Nephron (organoid): Measurements from ENCODE around the gene ELK4.

Source experiments
- H3K27ac Mint-ChIP-seq, 3 experiments: 2 replicates each; pipeline ENCODE4 v1.8.0; 2020; ENCODE audit warnings: mixed read lengths in 3 of 3, mild to moderate bottlenecking in 2 of 3, moderate library complexity in 1 of 3
- H3K27me3 Mint-ChIP-seq: 2 replicates; pipeline ENCODE4 v1.8.0; 2021; ENCODE audit warnings: low read depth, mild to moderate bottlenecking, moderate library complexity, mixed read lengths
- H3K36me3 Mint-ChIP-seq: 2 replicates; pipeline ENCODE4 v1.8.0; 2020; ENCODE audit warnings: low read depth, mixed read lengths
- H3K4me1 Mint-ChIP-seq: 2 replicates; pipeline ENCODE4 v1.8.0; 2020; ENCODE audit warnings: mixed read lengths
- H3K4me3 Mint-ChIP-seq, 3 experiments: 2 replicates each; pipeline ENCODE4 v1.8.0; 2020; ENCODE audit warnings: mild to moderate bottlenecking in 3 of 3, mixed read lengths in 3 of 3, moderate library complexity in 2 of 3
- H3K9me3 Mint-ChIP-seq: 2 replicates; pipeline ENCODE4 v1.8.0; 2020; ENCODE audit warnings: mixed read lengths
- TF ChIP-seq, protein P1 (sequence below), 3 experiments: fragments of 200-600 bp; sonication (generic); IDR thresholded peaks; one replicate each; pipeline ENCODE4 v1.5.0; 2021; ENCODE audit warnings: antibody characterized with exemption in 3 of 3; ENCODE audit not compliant: unreplicated experiment in 3 of 3

The ELK4 gene

GRCh38 chr1:205589046-205589445 is 42.8 kb downstream of the ELK4 start:
- peaks cover 8% of the 10 kb centered on the region for H3K4me1 Mint-ChIP-seq
- no peaks in the 10 kb centered on the region for H3K36me3 Mint-ChIP-seq
- peak overlapping the region in 1 of 3 experiments; percentile 12 for H3K27ac Mint-ChIP-seq
- H3K4me3 Mint-ChIP-seq = no peak overlapping the region
- H3K9me3 Mint-ChIP-seq = no peaks in the 10 kb centered on the region
- TF ChIP-seq, protein P1, sequence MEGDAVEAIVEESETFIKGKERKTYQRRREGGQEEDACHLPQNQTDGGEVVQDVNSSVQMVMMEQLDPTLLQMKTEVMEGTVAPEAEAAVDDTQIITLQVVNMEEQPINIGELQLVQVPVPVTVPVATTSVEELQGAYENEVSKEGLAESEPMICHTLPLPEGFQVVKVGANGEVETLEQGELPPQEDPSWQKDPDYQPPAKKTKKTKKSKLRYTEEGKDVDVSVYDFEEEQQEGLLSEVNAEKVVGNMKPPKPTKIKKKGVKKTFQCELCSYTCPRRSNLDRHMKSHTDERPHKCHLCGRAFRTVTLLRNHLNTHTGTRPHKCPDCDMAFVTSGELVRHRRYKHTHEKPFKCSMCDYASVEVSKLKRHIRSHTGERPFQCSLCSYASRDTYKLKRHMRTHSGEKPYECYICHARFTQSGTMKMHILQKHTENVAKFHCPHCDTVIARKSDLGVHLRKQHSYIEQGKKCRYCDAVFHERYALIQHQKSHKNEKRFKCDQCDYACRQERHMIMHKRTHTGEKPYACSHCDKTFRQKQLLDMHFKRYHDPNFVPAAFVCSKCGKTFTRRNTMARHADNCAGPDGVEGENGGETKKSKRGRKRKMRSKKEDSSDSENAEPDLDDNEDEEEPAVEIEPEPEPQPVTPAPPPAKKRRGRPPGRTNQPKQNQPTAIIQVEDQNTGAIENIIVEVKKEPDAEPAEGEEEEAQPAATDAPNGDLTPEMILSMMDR (IDR thresholded peaks at IDR 0.05; ENCODE audit: unreplicated experiment in 3 of 3) = no peak
- H3K27me3 Mint-ChIP-seq = peaks cover under 1% of the 10 kb centered on the region

DNA sequence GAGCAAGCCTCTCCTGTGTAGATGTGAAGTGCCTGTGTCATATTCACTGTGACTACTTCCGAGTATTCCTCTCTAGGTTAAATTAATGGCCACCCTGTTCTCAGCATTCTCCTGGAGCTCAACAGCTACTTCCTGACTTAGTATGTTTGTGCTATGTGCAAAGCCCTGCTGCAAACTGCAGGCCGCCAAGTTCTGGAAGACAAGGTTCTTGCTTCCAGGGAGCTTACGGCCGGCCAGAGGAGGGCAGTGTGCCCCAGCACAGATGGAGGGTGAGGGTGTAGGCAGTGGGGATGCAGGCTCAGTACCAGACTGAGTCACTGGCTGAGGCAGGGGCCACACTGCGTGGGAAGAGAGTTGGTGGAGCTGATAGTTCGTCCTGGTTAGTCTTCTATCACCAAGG is 43.2 kb downstream of the ELK4 start:
- H3K9me3 Mint-ChIP-seq = no peaks in the 10 kb centered on the region
- H3K36me3 Mint-ChIP-seq = no peaks in the 10 kb centered on the region
- TF ChIP-seq, protein P1 (IDR thresholded peaks at IDR 0.05; ENCODE audit: unreplicated experiment in 3 of 3) = peak in 1 of 3 experiments; percentile 29
- H3K27me3 Mint-ChIP-seq = peaks cover 5% of the 10 kb centered on the region
- peak overlapping the region; percentile 2 to 56 (median 12) for H3K27ac Mint-ChIP-seq
- H3K4me1 Mint-ChIP-seq = peaks cover 8% of the 10 kb centered on the region
- no peak overlapping the region for H3K4me3 Mint-ChIP-seq

DNA sequence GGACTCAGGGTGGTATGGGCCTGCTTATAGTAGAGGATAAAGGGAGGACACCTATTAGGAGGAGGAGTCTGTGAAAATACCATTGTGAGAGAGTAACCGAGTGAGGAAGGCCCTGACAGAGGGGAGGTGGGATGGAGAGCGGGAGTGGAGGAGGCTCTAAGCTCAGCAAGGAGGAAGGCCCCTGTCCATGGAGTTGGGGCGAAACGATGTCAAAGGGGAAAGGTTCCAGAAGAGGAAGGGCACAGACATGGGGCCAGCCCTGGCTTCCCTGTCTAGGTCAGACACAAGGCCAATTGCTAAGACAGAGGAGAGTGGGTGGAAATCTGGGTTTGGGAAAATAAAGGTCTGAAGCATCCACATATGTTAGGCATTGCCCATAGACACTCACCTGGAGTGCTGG is 44.2 kb downstream of the ELK4 start:
- Mint-ChIP-seq H3K27ac (peak overlapping the region in 1 of 3 experiments; percentile 6), H3K4me3 (no peak overlapping the region), H3K27me3 (peaks cover 14% of the 10 kb centered on the region), H3K36me3 (no peaks in the 10 kb centered on the region), H3K9me3 (no peaks in the 10 kb centered on the region), H3K4me1 (peaks cover 11% of the 10 kb centered on the region)
- TF ChIP-seq, protein P1 (IDR thresholded peaks at IDR 0.05; ENCODE audit: unreplicated experiment in 3 of 3) = no peak

DNA sequence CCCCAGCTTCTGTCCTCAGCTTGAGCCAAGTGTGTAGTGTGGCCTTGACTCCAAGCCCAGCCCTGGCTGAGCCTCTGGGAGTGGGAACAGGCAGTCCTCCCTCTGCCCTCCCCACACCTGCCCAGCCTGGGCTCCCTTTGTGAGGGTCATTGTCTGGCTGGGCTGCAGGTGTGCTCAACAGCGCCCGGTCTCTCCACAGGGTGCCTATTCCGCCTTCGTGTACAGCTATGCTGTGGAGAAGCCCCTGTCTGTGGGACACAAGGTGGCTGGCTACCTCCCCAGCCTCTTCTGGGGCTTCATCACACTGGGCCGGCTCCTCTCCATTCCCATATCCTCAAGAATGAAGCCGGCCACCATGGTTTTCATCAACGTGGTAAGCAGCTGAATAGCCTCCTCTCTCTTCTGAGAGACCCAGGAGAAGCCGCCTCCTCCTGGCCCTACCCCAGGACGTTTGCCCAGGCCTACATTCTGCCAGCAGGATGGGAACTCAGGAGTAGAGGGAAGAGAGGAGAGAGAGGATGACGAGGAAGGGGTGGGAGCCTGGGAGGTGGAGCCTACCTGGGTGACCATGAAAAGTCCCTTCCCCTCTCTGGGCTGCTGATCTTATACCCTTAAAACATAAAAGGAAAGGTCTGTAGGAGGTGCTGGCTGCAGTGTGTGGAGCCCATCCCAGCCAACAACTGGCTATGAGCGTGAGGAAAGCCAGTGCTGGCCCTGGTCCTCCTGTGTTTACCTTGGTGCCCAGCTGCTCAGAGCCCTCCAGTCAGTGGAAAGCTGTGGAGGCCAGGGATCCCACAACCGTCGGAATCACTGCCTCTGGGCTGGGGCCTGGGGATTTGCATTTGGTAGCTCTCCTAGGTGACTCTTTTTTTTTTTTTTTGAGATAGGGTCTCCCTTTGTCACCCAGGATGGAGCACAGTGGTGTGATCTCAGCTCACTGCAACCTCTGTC is 45.7 kb downstream of the ELK4 start:
- no peaks in the 10 kb centered on the region for H3K9me3 Mint-ChIP-seq
- H3K36me3 Mint-ChIP-seq = no peaks in the 10 kb centered on the region
- no peak overlapping the region for H3K4me3 Mint-ChIP-seq
- TF ChIP-seq, protein P1 (IDR thresholded peaks at IDR 0.05; ENCODE audit: unreplicated experiment in 3 of 3) = no peak
- H3K4me1 Mint-ChIP-seq = peaks cover 13% of the 10 kb centered on the region
- no peak overlapping the region for H3K27ac Mint-ChIP-seq
- H3K27me3 Mint-ChIP-seq = peaks cover 21% of the 10 kb centered on the region

DNA sequence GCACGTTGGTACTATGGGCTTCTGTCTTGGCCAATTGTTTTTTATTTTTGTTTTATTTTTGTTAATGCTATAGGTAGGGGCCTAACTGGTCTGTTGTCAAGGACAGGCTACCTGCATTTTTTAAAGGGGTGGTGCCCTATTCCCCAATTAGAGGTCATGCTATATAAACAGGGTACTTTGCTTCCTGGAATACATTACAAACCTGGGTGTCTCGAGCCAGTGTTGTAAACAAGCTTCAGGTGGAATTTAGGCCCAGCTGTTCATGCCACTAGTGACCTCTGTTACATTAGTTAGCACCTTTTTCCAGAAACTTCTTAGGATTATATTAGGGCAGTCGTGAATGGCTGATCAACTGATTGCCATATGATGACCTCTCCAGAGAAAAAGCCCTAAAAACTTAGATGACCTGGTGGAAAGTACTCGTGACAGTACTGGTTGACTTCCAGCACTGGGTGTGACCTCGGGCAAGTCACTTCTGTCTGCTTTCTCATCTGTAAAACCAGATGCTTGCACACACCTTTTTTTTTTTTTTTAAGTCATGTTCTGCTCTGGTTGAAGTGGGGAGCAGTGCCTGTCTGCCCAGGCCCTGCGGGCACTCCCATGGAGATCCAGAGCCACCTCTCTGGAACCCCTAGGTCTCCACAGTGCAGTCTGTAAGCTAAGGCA is 46.5 kb downstream of the ELK4 start:
- Mint-ChIP-seq H3K27ac (no peak overlapping the region), H3K9me3 (no peaks in the 10 kb centered on the region), H3K4me1 (peaks cover 13% of the 10 kb centered on the region), H3K4me3 (no peak overlapping the region), H3K27me3 (peaks cover 25% of the 10 kb centered on the region), H3K36me3 (no peaks in the 10 kb centered on the region)
- TF ChIP-seq, protein P1 (IDR thresholded peaks at IDR 0.05; ENCODE audit: unreplicated experiment in 3 of 3) = no peak
